GM18870 (cell line): ENCODE data around the gene KNDC1.
"Not testable (repeated sequence)": the region's sequence is repeated elsewhere in the genome, so short reads cannot be mapped to it uniquely, and the experiment has no call there.

Experiments
- ATAC-seq: cut with Tn5 transposase; IDR thresholded peaks from one replicate; pipeline ENCODE4 v1.9.1; 2021; ENCODE audit warnings: moderate library complexity; ENCODE audit not compliant: unreplicated experiment

The KNDC1 gene

GRCh38 chr10:133253361-133253955 lies 93.4 kb downstream of the KNDC1 start:
- ATAC-seq = no peak

DNA sequence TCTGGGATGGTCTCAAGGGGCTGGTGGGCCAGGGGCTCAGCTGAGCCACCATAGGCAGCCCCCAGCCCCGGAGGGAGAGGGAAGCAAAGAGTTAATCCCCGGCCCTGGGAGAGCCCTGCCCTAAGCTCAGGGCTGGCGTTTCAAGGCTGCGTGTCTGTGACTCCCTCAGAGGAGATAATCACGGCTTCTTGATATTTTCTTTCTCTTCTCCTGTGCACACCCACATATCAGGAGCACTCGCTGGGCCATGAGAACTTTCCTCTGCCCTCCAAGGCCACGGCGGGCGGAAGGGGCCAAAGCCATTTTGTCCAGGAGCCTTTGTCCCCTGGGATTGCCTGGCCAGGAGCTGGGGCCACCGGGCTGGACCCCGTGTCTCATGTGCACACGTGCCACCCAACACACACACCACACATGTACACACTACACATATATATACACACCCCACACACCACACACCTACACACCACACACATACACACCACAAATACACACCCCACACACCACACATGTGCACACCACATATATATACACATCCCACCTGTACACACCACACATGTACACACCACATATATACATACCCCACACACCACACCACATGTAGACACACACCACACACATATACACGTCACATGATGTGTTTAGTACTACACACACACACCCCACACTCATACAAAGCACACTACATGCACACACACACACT lies 94.6 kb downstream of the KNDC1 start:
- ATAC-seq = no peak

DNA sequence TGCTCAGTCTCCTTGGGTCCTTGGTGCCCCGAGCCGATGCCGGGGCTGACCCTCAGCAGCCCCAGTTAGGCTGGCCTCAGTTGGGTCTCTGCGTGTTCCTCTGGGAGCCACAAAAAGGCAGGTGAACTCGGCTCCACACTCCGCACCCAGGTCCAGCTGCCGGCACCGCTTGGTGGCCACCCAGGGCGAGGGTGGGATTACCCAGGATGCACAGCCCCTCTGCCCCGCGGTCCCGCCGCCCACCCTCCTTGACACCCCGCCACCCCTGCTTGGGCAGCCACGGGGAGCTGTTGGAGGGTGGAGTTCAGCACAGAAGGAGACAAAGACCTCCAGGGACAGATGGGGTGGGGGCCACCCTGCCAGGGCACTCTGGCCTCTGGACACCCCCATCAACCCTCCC lies 95.3 kb downstream of the KNDC1 start:
- no peak for ATAC-seq

GRCh38 chr10:133257489-133258065 lies 97.6 kb downstream of the KNDC1 start:
- no peak for ATAC-seq

DNA sequence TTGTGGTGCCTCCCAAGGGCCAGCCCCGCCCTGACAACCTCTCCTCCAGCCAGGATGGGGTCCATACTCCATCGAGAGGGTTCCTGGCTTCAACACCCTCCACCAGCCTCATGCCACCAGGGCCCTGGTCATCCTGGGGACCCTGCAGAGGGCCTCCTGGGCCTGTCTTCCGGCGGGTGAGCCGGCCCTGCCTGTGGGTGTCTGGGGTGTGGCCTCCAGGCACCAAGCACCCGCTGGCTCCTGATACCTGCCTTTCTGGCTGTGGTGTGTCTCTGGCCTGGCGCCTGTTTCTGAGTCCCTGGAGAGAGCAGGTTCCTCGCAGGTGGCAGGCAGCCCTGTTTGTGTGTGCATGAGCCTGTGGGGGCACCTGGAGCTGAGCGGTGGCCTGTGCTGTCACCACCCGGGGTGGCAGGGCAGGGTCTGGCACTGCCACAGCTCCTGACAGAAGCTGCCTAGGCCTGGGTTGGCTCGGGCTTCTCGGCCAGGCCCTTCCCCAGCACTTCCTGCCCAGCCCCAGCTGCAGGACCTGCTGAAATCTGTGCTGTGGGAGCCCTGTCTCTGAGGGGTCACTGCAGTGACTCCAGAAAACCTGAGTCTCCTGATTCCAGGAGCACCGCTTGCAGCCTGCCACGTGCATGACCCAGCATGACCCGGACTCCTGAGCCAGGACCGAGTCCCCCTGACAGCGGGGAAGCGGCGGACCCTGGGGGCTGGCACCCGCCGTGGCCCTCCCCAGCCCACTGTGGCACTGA lies 98.2 kb downstream of the KNDC1 start:
- ATAC-seq = no peak

- no peak for ATAC-seq
These were observed 99.0 kb downstream of the KNDC1 start for GRCh38 chr10:133258818-133259601.

DNA sequence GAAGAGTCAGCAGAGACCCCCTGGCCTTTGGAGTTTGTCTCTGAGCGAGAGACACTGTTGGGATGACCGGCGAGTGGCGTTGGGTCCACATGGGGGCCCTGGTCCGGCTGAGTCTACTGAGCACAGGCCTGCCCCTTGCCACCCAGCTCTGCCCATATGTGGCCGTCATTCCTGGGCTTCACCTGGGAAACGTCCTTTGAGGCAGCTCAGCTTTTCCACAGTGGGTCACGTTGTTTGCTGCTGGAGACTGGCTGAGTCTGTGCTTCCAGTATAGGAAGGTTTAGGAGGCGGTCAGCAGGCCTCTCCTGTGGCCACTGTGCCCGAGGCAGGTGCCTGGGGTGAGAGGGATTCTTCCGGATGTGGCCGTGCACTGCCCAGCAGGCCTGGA lies 99.6 kb downstream of the KNDC1 start:
- ATAC-seq = no peak

GRCh38 chr10:133260895-133261725 lies 101.1 kb downstream of the KNDC1 start:
- ATAC-seq = no peak

DNA sequence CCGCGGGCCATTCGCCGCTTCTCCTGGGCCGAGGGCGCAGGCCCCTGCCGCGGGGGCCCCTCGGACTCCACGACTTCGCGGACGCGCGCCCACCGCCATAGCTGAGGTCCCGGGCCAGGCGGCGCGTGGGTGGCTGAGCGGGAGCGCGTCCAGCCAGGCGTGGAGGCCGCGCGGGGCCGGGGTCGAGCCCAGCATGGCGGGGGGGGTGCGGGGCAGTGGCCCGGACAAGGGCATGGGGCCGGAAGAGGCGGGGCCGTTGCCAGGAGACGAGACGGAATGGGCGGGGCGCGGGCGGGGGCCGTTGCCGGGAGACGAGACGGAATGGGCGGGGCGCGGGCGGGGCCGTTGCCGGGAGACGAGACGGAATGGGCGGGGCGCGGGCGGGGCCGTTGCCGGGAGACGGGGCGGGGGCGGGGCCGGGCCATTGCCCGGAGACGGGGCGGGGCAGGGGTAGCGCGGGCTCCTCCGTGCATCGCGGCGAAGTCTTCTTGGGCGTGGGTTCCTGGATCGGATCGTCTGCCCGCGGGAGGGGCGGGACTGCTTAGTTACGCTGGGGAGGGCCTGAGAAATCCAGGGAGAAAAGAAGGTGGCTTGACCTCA lies 101.8 kb downstream of the KNDC1 start:
- ATAC-seq = no peak

- no peak for ATAC-seq
These were observed 102.7 kb downstream of the KNDC1 start for GRCh38 chr10:133262696-133263095.

GRCh38 chr10:133263674-133264073 lies 103.7 kb downstream of the KNDC1 start:
- no peak for ATAC-seq

GRCh38 chr10:133264461-133264860 lies 104.4 kb downstream of the KNDC1 start:
- no peak for ATAC-seq

GRCh38 chr10:133265052-133265451 lies 105.0 kb downstream of the KNDC1 start:
- not testable (repeated sequence) for ATAC-seq

GRCh38 chr10:133266056-133266795 lies 106.2 kb downstream of the KNDC1 start:
- ATAC-seq = no peak

GRCh38 chr10:133267293-133267692 lies 107.3 kb downstream of the KNDC1 start:
- no peak for ATAC-seq

DNA sequence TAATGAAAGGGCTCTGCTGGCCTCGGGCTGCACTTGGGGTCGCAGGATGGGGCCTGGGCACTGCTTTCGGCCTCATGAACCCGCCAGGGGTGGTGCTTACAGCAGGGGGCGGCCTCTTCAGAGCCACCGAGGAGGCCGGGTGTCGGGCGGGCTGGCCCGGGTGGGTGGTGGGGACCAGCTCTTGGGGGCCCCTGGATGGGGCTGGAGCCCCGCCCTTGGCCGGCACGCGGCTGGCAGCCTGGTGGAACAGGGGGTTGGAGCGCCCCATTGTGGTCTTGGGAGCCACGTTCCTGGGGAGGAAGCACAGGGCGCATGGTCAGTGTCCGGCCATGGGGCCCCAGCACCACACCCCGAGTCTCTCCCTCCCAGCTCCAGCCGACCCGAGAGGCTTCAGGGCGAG lies 107.8 kb downstream of the KNDC1 start:
- ATAC-seq = no peak

DNA sequence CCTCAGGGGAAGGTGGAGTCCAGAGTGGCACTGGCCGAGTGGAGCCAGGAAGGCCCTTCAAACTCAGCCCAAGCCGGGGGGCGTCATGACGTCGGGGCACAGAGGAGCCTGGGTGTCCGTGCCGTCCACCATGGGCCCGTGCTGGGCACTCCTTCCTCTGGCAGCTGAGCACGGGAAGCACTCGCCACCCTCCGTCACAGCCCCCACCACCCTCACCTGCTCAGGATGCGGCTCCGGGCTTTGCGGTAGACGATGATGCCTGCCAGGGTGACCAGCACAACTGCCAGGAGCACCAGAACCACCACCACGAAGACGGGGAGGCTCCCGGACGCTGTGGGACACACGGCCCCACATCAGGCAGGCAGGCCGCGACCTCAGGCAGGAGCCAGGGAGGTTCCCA lies 108.5 kb downstream of the KNDC1 start:
- ATAC-seq = no peak

GRCh38 chr10:133269367-133269766 lies 109.3 kb downstream of the KNDC1 start:
- ATAC-seq = no peak

- ATAC-seq = no peak
These were observed 110.2 kb downstream of the KNDC1 start for GRCh38 chr10:133270204-133270603.
